NCI-H128 (cell line): ENCODE data around the gene HNF1B.
"Not testable (repeated sequence)": the region's sequence is repeated elsewhere in the genome, so short reads cannot be mapped to it uniquely, and the experiment has no call there.

Experiments used
- DNase-seq: peaks from one replicate; lab custom pipeline; 2025; ENCODE audit not compliant: unreplicated experiment; lab: John Stamatoyannopoulos, UW

The HNF1B gene, protein sequence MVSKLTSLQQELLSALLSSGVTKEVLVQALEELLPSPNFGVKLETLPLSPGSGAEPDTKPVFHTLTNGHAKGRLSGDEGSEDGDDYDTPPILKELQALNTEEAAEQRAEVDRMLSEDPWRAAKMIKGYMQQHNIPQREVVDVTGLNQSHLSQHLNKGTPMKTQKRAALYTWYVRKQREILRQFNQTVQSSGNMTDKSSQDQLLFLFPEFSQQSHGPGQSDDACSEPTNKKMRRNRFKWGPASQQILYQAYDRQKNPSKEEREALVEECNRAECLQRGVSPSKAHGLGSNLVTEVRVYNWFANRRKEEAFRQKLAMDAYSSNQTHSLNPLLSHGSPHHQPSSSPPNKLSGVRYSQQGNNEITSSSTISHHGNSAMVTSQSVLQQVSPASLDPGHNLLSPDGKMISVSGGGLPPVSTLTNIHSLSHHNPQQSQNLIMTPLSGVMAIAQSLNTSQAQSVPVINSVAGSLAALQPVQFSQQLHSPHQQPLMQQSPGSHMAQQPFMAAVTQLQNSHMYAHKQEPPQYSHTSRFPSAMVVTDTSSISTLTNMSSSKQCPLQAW

DNA sequence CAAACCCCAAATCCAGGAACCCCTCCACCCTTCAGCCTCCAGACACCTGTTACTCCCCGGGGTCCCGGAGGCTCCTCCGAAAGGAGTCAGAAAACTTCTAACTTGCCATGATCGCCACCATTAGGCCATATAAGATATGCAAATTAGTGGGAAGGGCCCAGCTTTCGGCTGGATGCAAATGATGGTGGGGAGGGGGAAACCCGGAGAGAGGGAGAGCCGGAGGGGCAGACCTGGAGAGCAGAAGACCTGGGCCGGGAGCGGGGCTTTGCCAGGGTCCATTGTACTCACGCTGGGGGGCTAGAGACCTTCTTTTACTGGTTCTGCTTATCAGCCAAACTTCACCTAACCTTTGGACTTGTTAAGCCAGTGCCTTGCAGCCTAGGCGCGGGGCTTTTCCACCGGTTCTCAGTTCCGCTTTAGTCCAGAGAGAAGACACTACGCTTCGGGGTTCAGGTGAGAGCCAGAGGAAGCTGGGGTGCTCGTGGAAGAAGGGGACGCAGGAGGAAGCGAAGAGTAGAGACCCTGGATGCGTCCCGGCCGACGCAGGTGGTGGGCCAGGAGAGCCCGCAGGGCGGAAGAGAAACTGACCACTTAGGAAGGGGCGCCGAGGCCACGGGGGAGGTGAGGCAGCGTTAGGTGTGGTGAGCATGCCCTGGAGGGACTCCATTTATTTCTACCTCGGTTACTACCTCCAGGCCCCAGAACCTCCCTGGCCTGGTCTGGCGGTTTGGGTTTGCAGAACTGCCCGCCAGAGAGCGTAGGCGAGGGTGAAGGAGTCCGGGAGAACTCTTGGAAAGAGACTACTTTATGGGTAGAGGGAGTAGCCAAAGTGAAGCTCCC, at the start of gene HNF1B:
Gene HNF1B, minus strand, starts transcription at position 99 of the 840 bp plus-strand sequence. CDS start 175 bp downstream, outside the sequence.
- DNase-seq: no peak

DNA sequence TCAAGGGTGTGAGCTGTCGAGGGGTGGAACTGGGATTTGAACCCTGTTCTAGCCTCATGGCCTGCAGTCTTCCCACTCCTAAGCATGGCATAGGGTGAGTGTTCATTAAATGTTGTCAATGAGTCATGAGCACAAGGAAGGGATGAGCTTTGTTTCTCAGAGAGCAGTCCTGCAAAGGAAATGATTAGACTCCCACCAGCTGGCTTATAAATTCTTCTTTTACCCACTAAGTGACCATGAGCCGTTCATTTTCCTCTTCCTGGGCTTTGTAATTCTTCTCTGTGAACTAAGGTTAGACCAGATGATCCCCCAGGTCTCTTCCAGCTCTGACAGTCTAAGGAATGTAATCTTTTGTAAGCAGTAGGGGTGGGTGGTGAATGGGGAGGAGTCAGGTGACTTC, 47.9 kb upstream of the HNF1B start:
- no peak for DNase-seq

DNA sequence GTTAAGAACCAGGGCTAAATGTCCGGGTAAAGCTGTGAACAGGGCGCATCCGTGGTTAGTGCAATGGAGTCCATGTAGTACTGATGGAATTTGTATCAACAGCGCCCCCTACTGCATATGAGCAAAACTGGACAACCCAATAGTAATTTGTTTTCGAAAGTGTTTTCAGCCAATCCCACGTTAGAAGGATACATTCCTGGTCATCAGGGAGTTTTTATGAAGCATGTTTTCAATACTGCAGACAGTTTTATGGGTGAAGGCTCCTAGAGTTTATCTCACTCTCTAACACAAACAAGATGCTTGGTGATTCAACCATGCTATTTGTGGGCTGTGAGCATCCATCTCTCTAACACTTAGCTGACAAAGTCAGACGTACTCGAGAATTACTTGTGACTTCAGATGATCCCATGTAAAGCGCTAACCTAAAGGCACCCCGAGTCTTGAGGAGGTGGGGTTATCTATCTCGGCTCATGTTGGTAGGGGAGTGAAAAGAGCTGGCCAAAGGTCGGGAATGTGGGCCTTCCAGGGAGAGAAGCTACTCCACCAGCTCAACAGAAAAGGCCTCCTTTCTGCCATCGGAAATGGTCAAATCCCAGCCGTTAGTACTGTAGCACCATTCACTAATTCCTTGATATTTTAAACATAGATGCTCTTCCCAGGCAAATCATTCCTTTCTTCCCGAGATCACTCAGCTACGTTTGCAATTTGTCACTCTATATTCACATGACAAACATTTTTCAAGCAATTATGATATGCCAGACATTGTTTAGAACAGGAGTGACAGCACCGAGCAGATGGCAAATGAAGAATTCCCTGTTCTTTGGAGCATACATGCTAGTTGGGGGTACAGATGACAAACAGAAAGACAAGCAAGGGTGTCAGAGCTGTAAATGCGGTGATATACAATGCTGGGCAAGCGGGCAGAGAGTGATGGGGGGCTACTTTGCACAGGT, 46.9 kb upstream of the HNF1B start:
- DNase-seq: no peak

DNA sequence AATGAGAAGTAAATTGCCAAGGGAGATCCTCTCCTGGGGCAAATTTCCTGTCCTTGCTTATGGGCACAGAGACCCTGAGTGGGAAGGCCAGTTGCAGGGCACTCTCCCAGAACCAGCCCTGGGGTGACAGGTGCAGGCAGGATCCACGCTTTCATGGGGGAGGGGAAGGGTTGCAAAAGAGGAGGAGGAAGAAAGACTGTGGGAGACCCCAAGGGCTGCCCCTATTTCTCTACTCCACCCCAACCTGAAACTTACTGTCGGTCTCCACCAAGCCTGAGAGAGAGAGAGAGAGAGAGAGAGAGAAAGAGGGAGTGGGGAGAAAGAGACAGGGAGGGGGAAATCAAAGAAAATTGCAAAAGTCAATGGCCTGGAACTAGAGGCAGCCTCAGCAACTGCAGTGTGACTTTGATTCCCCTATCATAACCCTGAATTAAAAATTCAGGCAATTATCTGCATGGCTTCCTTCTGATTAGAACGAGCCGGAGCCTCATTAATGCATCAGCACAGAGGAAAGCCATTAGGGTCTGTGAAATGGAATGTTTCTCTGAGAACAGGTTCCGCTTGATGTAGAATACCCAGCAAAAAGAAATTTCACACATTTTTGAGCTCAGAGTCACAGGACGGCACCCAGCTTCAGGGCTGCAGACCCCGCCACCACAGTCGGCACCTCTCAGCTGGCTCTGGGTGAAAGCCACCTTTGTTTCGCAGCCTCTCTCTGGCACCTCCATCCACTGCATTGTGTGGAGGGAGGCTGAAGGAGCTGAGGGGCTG, 45.1 kb upstream of the HNF1B start:
- no peak for DNase-seq

DNA sequence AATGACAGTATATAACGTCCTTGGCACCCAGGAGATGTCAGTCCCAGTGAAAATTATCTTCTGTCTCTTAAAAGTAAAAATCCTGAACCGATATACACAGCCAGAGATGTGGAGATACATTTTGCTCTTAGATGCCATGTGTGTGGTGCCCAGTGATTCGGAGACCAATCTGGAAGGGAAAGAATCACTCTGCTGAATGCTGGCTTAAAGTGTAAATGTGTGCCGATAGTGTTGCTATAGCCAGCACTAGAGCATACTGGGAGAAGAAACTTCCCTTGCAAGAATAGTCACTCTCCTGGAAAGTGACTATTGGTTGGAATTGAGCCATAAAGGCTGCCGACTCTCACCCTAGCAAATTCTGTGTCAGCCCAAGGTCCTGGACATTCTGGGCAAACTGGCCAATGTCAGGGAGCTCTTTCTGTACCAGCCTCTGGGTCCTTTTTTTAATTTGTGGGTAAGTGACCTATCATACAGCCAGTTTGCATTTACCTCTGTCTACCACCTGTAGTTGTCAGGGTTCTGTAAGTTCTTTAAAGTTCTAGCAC, 44.2 kb upstream of the HNF1B start:
- DNase-seq: no peak

DNA sequence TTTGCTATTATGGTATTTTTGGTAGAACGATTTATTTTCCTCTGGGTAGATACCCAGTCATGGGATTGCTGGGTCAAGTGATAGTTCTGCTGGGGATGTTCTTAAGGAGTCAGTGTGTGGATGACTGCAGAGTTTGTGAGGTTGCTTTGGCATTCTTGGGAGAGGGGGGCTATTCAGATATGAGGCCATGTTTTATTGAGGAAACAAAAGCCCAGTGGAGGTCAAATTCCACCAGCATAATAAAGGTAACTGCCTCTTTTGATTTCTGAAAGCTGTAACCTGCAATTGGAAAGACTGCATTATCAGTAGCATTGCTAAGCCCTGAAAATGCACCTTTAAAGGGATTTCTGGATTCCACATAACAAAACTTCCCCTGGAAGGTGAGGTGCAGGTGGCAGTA, 43.7 kb upstream of the HNF1B start:
- DNase-seq: no peak

DNA sequence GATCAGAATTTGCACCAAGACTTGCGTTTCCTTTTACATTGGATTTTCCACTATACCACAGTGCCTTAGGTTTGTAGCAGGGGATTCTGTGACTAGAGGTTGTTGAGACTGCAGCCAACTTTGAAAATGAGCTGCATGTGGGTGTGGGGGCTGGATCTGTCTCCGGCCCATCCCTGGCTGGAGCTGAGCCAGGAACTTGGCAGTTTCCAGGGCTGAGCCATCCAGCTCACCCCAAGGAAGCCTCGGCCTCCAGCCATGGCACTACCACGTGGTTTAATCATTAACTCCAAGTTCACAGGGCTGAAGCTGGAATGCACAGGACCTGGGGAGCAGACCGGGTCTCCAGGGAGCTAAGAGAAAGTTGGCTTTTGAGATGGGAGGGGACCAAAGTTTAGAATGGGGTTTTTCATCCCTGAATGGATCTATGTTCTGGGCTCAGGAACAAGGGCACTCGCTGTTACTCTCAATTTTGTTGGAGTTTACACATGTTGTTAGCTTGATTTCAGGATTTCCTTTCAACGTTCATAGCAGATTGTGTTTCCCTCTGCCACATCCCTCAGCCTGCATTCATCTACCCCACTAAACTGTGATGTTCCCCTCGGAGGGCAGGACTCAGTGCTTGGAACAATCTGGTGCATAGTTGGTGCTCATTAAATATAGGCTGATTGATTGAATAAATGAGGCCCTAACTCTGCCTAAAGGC, 42.3 kb upstream of the HNF1B start:
- DNase-seq: no peak

DNA sequence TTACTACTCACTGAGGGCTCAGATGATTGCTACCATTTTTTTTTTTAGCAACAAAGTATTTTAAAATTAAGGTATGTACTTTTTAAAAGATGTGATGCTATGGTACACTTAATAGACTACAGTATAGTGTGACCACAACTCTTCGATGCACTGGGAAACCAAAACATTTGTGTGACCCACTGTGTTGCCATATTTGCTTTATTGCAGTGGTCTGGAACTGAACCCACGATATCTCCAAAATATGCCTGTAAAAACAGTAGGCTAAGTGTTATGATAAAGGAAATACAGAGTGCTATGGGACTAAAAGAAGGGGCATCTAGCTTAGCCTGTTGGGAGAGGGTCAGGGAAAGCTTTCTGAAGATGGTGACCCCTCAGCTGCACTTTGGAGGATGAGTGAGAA, 41.6 kb upstream of the HNF1B start:
- DNase-seq: no peak

DNA sequence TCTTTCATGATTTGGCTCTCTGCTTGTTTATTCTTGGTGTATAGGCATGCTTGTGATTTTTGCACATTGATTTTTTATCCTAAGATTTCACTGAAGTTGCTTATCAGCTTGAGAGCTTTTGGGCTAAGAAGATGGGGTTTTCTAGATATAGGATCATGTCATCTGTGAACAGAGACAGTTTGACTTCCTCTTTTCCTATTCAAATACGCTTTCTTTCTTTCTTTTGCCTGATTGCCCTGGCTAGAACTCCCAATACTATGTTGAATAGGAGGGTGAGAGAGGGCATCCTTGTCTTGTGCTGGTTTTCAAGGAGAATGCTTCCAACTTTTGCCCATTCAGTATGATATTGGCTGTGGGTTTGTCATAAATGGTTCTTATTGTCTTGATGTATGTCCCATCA, 37.6 kb upstream of the HNF1B start:
- DNase-seq: not testable (repeated sequence)

DNA sequence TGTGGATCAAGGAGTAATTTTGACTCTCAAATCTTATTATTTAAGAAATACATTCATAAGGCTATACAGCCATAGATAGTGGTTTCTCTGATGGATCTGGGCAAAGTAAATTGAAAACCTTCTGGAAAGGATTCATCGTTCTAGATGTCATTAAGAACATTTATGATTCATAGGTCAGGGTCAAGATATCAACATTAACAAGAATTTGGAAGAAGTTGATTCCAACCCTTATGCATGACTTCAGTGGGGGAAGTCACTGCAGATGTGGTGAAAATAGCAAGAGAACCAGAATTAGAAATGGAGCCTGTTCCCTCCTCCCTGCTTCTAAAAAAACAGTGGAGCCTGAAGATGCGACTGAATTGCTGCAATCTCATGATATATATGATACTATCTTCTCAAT, 36.6 kb upstream of the HNF1B start:
- DNase-seq: no peak

DNA sequence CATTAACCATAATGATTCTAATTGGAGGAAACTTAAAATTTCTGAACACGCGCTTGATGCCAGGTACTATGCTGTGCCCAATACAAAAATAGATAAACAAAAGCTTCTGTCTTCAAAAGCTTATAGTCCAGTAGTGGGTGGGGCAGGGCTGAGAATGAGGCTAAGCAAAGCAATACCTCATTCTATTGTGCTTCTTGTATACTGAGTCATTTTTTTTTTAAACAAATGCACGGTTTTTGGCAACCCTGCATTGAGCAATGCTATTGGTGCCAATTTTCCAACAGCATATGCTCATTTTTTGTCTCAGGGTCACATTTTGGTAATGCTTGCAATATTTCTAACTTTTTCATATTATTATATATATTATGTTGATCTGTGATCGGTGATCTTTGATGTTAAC, 34.7 kb upstream of the HNF1B start:
- DNase-seq: no peak

DNA sequence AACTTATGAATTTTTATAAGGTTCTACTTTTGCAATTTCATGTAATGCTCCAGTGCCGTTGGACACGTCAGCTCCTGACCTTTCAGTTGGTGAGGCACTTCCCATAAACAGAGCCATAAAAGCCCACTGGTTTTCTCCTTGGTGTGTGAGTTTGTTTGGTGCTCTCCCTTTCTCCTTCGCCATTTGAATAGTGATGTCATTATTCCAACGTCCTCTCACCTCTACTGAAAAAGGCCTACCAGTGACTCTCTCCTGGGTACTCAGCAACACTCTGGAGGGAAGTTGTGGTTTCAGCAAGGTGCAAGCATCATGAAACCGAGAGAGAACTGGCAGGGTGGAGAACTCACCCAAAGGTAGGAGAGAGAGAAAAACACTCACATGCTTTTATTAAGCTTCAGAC, 29.6 kb upstream of the HNF1B start:
- no peak for DNase-seq

DNA sequence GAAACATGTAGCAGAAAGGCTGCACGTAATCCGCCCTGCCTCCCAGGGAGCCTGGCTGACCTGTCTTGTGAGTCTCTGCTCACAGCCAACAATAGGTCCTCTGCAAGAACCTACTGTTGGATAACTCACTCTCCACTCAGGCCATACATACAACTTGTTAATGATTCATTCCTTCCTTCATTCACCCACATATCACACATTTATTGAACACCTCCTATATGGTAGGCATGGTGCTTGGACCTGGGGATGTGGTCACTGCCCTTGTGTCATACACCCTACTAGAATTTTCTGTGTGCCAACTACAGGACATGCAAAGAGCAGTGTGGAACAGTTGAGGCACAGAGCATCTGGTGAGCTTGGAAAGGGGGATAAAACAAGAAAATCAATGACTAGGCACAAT, 28.1 kb upstream of the HNF1B start:
- DNase-seq: no peak

DNA sequence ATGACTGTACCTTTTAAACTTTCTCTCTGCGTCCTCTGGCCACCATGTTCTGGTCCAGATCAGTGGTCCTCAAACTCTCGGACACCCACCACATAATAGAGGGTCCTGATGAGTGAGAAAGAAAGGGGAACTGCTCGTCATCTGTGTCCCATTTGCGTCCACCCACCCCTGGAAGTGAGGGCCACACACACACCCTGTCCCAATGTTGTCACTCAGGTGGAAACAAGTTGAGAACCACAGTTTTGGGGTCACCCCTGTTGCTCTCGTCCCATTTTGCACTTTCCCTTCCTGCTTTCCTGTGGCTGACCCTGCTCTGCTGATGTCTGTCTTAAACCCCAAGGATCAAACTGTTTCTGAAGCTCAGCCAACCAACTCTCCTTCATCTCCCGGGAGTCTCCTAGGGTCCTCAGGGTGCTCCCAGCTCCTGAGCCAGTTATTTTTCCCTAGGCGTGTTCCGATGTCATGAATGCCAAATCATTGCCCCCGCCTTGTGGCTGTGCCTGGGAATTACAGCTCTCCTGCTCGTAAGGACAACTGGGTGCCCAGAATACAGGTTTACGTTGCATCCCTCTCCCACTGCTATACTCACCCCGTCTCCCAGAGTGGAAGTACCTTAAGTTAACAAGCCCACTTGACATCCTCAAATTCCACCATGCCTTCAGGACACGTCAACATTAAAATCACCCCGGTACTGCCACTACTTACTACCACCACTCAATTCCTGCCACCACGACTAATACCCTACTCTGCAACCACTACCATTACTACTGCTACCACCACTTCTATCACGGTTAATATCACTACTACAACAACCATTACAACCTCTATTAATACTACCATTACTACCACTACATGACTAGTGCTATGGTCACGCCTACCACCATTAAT, 26.0 kb upstream of the HNF1B start:
- DNase-seq: no peak

DNA sequence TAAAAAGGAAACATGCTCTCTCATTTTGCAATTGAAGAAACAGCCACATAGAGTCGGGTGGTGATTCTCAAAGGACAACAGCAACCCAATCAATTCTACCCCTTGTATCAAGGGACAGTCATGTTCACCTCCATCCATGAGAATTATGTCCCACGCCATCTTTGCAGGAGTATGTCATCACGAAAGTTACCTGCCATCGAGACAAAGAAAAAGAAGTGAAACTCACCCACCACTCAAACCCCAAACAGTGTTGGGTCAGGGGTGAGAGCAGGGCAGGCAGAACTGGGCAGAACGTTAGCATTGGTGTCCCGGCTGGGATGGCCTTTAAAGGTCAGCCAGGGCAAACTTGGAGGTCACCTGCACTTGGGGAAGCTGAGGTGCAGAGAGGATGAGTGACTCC, 24.2 kb upstream of the HNF1B start:
- no peak for DNase-seq

DNA sequence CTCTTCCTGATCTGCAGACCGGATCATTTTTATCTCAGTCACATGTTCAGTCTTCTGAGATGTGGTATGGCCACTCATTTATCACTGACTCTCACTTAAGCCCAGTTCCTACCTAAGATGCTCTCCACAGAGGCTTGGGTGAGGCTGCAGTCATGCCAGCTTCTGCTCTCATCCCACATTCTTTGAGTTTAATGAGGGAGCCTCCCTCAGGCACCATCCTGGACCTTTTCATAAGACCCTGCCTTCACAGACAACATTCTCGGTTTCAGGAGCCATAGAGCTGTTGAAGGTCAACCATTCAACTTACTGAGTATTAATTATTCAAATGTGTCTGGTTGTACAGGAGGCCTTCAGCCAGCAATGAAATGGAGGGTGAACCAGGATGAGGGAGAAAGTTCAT, 23.6 kb upstream of the HNF1B start:
- DNase-seq: no peak

DNA sequence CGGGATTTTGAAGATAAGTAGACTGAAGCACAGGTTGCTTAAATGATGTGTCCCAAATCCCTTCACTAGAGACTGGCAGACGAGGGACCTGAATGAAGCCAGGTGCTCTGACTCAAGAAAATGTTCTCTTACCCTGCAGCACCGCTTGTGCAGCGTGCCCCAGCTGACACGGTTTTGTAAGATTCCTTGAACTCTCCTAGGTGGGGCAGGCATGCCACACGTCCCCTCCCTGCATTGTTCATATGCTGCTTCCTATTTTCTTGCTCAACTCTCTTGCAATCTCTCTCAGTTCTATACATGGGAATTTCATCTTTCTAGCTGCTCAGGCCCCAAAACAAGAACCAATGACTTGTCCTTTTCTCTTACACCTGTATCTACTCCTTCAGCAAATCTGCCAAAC, 22.1 kb upstream of the HNF1B start:
- no peak for DNase-seq

DNA sequence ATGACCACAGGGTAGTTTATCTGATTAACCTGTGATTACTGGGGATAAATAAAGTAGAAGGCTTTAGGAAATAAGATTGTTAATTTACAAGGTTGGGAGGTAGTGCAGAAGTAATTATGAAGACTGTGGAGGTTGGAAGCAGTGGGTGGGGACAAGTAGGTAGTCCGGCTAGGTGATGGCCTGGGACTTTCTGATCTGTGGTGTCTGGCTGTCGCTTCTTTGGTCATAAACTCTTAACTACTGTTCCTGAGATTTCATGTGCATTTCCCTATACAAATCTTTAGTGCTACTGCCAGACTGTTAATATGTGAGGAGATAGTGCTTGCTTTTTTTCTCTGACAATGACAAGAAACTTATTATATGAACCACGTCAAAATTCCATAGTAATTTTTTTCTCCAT, 19.5 kb upstream of the HNF1B start:
- DNase-seq: no peak
